GM12865 (cell line): ENCODE measurements around the gene MZT1.

Experiments used
- DNase-seq: peaks from one replicate; pipeline ENCODE4 v3.0.0; 2010; ENCODE audit warnings: low read depth
- H3K4me3 ChIP-seq: 2 replicates; pipeline ENCODE4 v1.5.1; 2011; ENCODE audit warnings: mild to moderate bottlenecking, low read depth, low read length, control low read depth
- TF ChIP-seq, protein P1 (sequence below): IDR thresholded peaks from 2 replicates; pipeline ENCODE4 v1.5.1; 2011; ENCODE audit warnings: low read length, control low read depth, low read depth, inconsistent platforms; ENCODE audit not compliant: insufficient read depth; ENCODE audit errors: missing control alignments

Gene MZT1

DNA sequence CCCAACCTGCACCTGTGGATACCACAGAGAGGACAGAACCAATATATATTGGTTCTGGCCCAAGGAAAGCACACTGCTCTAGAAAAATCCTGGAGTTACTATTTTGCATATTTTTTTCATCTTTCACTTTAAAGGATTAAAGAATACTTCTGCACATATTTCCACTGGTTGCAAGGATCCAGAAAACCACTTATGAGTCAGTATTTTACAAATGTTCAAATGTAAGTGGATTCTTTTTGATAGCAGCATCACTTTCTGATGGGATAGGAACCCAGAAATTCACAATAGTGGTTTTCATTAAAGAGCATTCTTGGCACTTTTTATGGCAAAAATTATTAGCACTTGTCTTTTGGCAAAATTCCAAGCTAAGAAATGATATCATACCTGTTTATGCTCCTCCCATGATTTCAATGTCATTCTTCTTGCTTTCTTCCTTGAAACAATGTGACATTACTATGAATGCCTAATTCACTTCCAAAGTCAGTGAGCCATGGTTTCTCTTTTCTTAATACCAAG lies 38.2 kb downstream of the MZT1 start:
- no peak for DNase-seq
- TF ChIP-seq, protein P1, sequence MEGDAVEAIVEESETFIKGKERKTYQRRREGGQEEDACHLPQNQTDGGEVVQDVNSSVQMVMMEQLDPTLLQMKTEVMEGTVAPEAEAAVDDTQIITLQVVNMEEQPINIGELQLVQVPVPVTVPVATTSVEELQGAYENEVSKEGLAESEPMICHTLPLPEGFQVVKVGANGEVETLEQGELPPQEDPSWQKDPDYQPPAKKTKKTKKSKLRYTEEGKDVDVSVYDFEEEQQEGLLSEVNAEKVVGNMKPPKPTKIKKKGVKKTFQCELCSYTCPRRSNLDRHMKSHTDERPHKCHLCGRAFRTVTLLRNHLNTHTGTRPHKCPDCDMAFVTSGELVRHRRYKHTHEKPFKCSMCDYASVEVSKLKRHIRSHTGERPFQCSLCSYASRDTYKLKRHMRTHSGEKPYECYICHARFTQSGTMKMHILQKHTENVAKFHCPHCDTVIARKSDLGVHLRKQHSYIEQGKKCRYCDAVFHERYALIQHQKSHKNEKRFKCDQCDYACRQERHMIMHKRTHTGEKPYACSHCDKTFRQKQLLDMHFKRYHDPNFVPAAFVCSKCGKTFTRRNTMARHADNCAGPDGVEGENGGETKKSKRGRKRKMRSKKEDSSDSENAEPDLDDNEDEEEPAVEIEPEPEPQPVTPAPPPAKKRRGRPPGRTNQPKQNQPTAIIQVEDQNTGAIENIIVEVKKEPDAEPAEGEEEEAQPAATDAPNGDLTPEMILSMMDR = no peak
- no peak overlapping the region for H3K4me3 ChIP-seq

DNA sequence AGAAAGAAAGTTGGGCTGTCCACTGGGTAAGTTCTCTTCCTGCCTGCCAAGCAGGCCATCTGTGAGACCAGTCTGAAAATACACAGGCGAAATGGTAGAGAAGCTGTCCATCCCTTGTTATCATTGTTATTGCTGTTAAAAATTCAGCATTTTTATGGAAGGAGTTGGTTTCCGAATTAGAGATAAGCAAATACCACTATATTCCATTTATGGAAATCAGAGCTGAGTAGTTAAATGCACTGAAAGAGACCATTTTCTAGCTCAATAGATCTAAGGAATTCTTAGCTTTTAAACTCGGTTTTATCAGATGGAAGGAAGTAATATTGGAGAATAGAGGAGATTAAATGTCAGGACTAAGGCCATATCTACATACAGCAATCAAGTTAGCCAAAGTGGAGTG lies 40.7 kb downstream of the MZT1 start:
- DNase-seq = no peak
- H3K4me3 ChIP-seq = no peak overlapping the region
- TF ChIP-seq, protein P1 = no peak

DNA sequence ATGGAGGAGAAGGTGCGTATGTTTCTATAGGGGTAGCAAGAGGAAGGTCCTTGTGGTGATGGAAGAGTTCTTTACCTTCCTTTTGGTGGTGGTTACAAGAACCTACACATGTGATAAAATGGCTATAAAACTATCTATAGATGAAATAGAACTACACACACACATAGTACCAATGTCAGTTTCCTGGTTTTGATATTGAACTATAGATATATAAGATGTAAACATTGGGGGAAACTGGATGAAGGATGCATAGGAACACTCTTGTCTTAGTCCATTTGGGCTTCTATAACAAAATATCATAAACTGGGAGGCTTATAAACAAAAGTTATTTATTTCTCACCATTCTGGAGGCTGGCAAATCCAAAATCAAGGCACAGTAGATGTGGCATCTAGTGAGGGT lies 47.1 kb downstream of the MZT1 start:
- TF ChIP-seq, protein P1 = no peak
- no peak overlapping the region for H3K4me3 ChIP-seq
- no peak for DNase-seq

DNA sequence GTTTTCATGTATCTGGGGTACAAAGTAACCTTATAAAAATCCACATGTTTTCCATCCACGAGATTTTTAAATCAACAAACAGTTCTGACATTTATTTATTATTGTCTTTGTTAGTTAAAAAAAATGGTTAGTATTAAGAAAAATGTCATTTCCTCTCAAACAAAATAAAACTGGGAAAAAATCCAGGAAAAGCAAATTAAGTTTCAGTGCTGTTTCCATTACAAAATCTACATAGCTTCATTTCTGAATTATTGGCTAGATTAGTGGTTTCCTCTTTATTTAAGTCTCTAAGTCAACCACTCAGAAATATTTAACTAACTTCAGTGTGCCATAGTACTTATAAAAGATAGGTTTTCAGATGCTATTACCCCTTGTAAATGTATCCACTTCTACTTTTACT lies 49.1 kb downstream of the MZT1 start:
- TF ChIP-seq, protein P1 = no peak
- no peak for DNase-seq
- no peak overlapping the region for H3K4me3 ChIP-seq

DNA sequence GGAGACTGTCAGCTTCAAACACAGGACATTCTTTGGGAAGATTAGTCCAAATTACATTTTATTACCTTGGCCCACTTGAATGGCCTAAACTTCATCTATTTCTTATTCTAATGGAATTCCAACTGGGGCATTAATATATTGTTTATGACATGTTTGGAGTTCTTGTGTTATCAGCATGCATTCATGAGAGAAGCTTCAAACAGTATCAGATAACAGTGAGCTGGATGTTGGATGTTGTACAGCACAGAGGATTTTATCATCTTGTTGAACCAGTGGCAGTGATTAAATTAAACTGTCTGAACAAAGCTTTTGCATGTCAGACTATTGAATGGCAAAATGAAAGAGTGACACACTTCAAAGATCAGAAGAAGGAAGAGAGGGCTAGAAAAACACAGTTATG lies 50.0 kb downstream of the MZT1 start:
- TF ChIP-seq, protein P1 = no peak
- no peak for DNase-seq
- no peak overlapping the region for H3K4me3 ChIP-seq

DNA sequence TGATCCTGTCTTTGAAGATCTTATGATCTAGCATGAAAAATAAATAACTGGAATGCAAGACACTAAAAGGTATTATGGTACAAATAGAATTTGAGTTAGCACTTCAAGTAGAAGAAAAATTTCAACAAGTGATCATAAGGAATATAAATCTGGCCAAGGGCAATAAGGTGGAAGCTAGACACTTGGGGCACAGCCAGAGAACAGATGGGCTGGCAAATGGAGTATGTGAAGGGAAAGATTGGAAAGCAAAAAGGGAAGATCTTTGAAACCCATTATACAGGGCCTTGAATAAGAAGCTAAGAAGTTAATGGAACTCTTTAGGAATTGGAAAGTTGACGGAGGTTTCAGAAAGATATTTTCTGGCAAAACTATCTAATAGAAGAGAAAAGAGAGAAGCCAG lies 61.0 kb downstream of the MZT1 start:
- TF ChIP-seq, protein P1 = no peak
- no peak for DNase-seq
- H3K4me3 ChIP-seq = no peak overlapping the region

DNA sequence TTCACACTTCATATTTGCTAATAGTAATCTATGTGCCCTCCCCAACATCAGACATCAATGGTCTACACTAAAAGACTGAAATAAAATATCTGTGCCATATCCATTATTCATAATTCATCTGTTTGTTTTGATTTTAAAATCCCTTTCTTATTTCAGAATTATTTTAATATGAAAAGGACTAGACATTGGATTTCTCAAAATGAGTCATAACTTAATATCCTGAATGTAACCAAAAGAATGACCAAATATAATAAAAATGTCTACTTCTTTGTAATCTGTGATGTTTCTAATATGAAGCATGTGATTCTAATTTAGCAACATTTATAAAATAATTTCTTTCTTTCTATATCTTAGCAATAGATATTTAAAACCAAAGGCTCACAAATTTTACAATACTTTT lies 64.9 kb downstream of the MZT1 start:
- no peak overlapping the region for H3K4me3 ChIP-seq
- TF ChIP-seq, protein P1 = no peak
- no peak for DNase-seq
